Body of pancreas (tissue), 4 donors: ENCODE data around the gene ZNF276. TPM values are rescaled to one million over a fixed set of nuclear protein-coding genes. Genes with fewer than 3 reads are reported as not detected.

Experiments
- ATAC-seq: fragments of 150-250 bp; one replicate; pipeline ENCODE4 v1.9.1; 2016
- DNase-seq, 4 donors: peaks; one replicate each; pipeline ENCODE4 v3.0.0-alpha.2; 2019
- H3K27ac ChIP-seq, 4 donors: fragments of 200-600 bp; sonication (generic); 1 replicate in 3 of 4; 2 replicates in 1 of 4; pipeline versions ENCODE4 v1.5.1 to v1.6.1; 2016 to 2019; ENCODE audit warnings: mild to moderate bottlenecking in 1 of 4, mixed read lengths in 1 of 4, moderate library complexity in 1 of 4
- H3K27me3 ChIP-seq, 2 donors: fragments of 200-600 bp; sonication (generic); one replicate each; pipeline ENCODE4 v1.6.0; 2016; ENCODE audit warnings: mild to moderate bottlenecking in 1 of 2
- H3K36me3 ChIP-seq, 2 donors: fragments of 200-600 bp; sonication (generic); replicated peaks in 1 of 2; 2 replicates each; pipeline ENCODE4 v1.5.1; 2016; ENCODE audit warnings: low read depth in 2 of 2; ENCODE audit not compliant: insufficient read depth in 1 of 2
- H3K4me1 ChIP-seq: fragments of 200-600 bp; sonication (generic); one replicate; pipeline ENCODE4 v1.6.0; 2016
- H3K4me3 ChIP-seq, 2 donors: fragments of 200-600 bp; sonication (generic); 1 replicate in 1 of 2; 2 replicates in 1 of 2; pipeline ENCODE4 v1.5.1; 2016 to 2019
- H3K9me3 ChIP-seq, 3 donors: fragments of 200-600 bp; sonication (generic); 1 replicate in 2 of 3; 2 replicates in 1 of 3; pipeline ENCODE4 v1.5.1; 2016
- POLR2A ChIP-seq, 3 donors: fragments of 450-650 bp; IDR thresholded peaks; one replicate each; pipeline ENCODE4 v1.6.1; 2016; ENCODE audit warnings: antibody characterized with exemption in 3 of 3, mild to moderate bottlenecking in 2 of 3
- WGBS, 2 donors: methylation state at CpG; one replicate each; pipeline ENCODE4 v1.1.5; 2017; 5-methylcytosine and 5-hydroxymethylcytosine counted together
- intact Hi-C: fragments of 100-400 bp; cut with DNase I; formaldehyde crosslinking; loops from one replicate; pipeline ENCODE4 v1.15.1; 2023
- total RNA-seq, 2 donors: library from RNA; depleted of rRNA; stranded (reverse); fragments of >200 nt; gene quantifications; one replicate each; pipeline ENCODE4 v1.1.0, GENCODE V29; 2016
- TF ChIP-seq, protein P1 (sequence below), 7 experiments: fragments of 450-650 bp in 4 of 7; fragments of 200-600 bp in 3 of 7; sonication (generic) in 3 of 7; IDR thresholded peaks; one replicate each; pipeline ENCODE4 v1.5.1; 2016 to 2019; ENCODE audit warnings: antibody characterized with exemption in 7 of 7

ZNF276 gene
- total RNA-seq, 2 donors from 2014 or later: 20.8 to 41.2 TPM

DNA sequence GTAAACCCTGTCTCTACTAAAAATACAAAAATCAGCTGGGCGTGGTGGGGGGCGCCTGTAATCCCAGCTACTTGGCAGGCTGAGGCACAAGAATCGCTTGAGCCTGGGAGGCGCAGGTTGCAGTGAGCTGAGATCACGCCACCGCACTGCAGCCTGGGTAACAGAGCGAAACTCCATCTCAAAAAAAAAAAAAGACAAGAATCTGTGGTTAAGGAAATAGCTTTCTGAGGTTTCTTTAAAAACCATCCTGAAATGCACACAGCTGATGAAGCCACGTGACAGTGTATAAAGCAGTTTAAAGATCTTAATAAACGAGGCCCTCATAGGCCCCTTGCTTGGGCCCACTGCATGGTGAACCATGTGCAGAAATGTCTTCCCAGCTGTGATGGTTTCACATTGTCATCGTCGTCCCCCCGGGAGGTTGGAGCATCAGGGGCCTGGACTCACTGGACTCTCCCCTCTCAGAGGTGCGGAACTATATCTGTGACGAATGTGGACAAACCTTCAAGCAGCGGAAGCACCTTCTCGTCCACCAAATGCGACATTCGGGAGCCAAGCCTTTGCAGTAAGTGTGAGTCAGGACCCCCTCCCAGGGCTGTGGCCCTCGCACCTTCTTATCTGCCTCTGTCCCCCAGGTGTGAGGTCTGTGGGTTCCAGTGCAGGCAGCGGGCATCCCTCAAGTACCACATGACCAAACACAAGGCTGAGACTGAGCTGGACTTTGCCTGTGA is 16.2 kb downstream of the ZNF276 start:
- Histone ChIP-seq H3K4me1 (no peaks in the 10 kb centered on the region), H3K27ac (no peak overlapping the region), H3K9me3 (no peaks in the 10 kb centered on the region), H3K36me3 (peaks cover 11 to 46% of the 10 kb centered on the region in 2 donors), H3K27me3 (no peaks in the 10 kb centered on the region), H3K4me3 (no peak overlapping the region)
- no peak for TF ChIP-seq POLR2A (IDR thresholded peaks at IDR 0.05)
- TF ChIP-seq, protein P1, sequence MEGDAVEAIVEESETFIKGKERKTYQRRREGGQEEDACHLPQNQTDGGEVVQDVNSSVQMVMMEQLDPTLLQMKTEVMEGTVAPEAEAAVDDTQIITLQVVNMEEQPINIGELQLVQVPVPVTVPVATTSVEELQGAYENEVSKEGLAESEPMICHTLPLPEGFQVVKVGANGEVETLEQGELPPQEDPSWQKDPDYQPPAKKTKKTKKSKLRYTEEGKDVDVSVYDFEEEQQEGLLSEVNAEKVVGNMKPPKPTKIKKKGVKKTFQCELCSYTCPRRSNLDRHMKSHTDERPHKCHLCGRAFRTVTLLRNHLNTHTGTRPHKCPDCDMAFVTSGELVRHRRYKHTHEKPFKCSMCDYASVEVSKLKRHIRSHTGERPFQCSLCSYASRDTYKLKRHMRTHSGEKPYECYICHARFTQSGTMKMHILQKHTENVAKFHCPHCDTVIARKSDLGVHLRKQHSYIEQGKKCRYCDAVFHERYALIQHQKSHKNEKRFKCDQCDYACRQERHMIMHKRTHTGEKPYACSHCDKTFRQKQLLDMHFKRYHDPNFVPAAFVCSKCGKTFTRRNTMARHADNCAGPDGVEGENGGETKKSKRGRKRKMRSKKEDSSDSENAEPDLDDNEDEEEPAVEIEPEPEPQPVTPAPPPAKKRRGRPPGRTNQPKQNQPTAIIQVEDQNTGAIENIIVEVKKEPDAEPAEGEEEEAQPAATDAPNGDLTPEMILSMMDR (IDR thresholded peaks at IDR 0.05): no peak
- DNase-seq: no peak
- intact Hi-C loops: no loop called here
- 87 to 89% methylated on average over 19 to 20 of the region's 20 CpGs for WGBS, 2 donors
- no peak for ATAC-seq

DNA sequence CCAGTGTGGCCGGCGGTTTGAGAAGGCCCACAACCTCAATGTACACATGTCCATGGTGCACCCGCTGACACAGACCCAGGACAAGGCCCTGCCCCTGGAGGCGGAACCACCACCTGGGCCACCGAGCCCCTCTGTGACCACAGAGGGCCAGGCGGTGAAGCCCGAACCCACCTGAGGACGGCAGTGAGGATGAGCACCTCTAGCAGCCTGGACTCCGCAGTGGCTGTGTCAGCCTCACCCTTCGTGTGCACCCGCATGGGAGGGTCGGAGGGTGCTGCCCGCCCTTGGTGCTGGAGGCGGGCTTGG is 16.7 kb downstream of the ZNF276 start:
- TF ChIP-seq, protein P1 (IDR thresholded peaks at IDR 0.05): no peak
- no peaks in the 10 kb centered on the region for H3K9me3 ChIP-seq
- ATAC-seq: no peak
- 87 to 100% methylated on average over 7 to 14 of the region's 14 CpGs for WGBS, 2 donors
- no peak for DNase-seq
- H3K27ac ChIP-seq: no peak overlapping the region
- no peaks in the 10 kb centered on the region for H3K4me1 ChIP-seq
- peaks cover 11 to 46% of the 10 kb centered on the region in 2 donors for H3K36me3 ChIP-seq
- intact Hi-C loops: no loop called here
- H3K27me3 ChIP-seq: no peaks in the 10 kb centered on the region
- no peak overlapping the region for H3K4me3 ChIP-seq

DNA sequence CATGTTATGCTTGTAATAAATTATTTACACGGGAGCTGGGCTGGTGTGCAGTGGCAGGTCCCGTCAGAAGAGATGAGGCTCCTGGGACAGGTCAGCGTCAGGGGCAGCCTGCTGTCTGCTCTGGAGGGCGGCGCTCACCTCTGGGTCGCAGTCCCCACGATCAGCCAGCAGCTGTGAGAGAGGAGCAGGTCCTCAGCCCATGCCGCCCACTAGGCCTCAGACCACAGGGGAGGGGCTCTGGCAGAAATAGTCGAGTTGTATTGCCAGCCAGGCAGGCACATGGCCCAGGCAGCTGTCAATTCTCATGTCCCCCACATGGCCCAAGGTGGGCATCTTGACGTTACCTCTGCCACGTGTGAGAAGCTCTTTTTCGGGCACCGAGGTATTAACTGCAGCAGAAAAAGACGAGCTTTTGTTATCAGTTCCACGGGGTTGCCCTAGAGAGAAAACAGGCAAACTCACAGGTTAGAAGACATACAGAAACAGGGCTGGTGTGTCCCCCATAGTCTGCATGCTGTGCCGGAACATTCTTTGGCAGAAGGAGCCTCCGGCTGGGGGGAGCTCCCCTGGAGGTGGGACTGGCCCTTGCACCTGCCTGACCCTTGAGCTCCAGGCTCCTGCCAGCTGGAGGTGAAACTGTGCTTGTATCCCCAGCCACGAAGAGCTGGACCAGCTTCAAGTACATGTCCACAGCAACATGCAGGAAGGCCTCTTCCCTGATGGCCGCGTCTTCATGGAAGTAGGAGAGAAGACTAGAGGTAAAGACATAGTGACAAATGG is 17.4 kb downstream of the ZNF276 start:
- intact Hi-C loops: no loop called here
- Histone ChIP-seq H3K27me3 (no peaks in the 10 kb centered on the region), H3K36me3 (peaks cover 7 to 41% of the 10 kb centered on the region in 2 donors), H3K4me3 (no peak overlapping the region), H3K4me1 (no peaks in the 10 kb centered on the region), H3K9me3 (no peaks in the 10 kb centered on the region), H3K27ac (no peak overlapping the region)
- no peak for ATAC-seq
- DNase-seq: no peak
- TF ChIP-seq, protein P1 (IDR thresholded peaks at IDR 0.05): no peak
- no peak for TF ChIP-seq POLR2A (IDR thresholded peaks at IDR 0.05)
- 84 to 93% methylated on average over 11 to 20 of the region's 20 CpGs for WGBS, 2 donors

DNA sequence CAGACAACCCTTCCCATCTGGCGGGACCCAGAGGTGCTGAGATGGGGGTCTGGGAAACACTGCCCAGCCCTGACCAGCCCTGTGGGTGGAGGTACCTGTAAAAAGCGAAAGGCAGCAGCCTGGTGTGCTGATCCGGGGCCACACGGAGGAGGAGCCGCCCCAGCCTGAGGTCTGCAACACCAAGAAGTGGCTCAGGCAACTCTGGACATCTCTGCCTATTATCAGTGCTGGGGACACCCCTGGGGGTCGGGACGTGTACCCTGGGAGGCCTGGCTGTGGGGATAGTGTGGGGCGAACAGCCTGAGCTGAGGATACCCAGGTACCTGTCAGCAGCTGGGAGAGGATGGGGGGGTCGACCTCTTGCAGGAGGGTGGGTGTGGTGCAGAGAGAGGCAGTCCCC is 18.0 kb downstream of the ZNF276 start:
- Histone ChIP-seq H3K27ac (no peak overlapping the region), H3K4me3 (no peak overlapping the region), H3K36me3 (peaks cover 3 to 34% of the 10 kb centered on the region in 2 donors), H3K9me3 (no peaks in the 10 kb centered on the region), H3K27me3 (no peaks in the 10 kb centered on the region), H3K4me1 (no peaks in the 10 kb centered on the region)
- no peak for DNase-seq
- ATAC-seq: no peak
- TF ChIP-seq POLR2A (IDR thresholded peaks at IDR 0.05): no peak
- TF ChIP-seq, protein P1 (IDR thresholded peaks at IDR 0.05): no peak
- intact Hi-C loops: no loop called here
- WGBS, 2 donors: 84 to 92% methylated on average over 8 to 9 of the region's 9 CpGs
